Measurements from ENCODE around the gene FRAS1. TPM values are rescaled to one million over a fixed set of nuclear protein-coding genes. Genes with fewer than 3 reads are reported as not detected.

The FRAS1 gene
- total RNA-seq, 2 experiments from 2014 or later = not detected

- no peaks in the 10 kb centered on the region for H3K36me3 Mint-ChIP-seq (ENCODE audit: low read depth)
- Histone ChIP-seq H3K27ac (ENCODE audit: low read depth in 1 of 2, low read length in 2 of 2) (no peak overlapping the region), H3K4me3 (ENCODE audit: low read length) (no peak overlapping the region), H3K36me3 (ENCODE audit: insufficient read depth, low read length) (no peaks in the 10 kb centered on the region), H3K27me3 (ENCODE audit: control insufficient read depth in 1 of 2, insufficient read depth in 2 of 2, low read length in 2 of 2) (no peaks in the 10 kb centered on the region), H3K4me1 (ENCODE audit: insufficient read depth, low read length) (no peaks in the 10 kb centered on the region), H3K9me3 (ENCODE audit: control insufficient read depth in 1 of 2, insufficient read depth in 1 of 2, low read length in 2 of 2) (no peaks in the 10 kb centered on the region)
- no peak for TF ChIP-seq CTCF (IDR thresholded peaks at IDR 0.05)
- ChIA-PET POLR2A (no interaction called here), CTCF (no interaction called here)
- no peak overlapping the region for H3K4me3 Mint-ChIP-seq
- H3K27ac Mint-ChIP-seq = no peak overlapping the region
- H3K9me3 Mint-ChIP-seq = no peaks in the 10 kb centered on the region
- intact Hi-C loops (cut with DNase I, micrococcal nuclease) = no loop called here
- H3K27me3 Mint-ChIP-seq = peaks cover 8% of the 10 kb centered on the region
- ATAC-seq (ENCODE audit: poor library complexity) (no peak), DNase-seq (no peak)
- H3K4me1 Mint-ChIP-seq (ENCODE audit: low read depth) = no peaks in the 10 kb centered on the region
Measured at GRCh38 chr4:78372355-78372988, 315.3 kb downstream of the FRAS1 start.

GRCh38 chr4:78377555-78377954, 320.4 kb downstream of the FRAS1 start:
- no peak for ATAC-seq (ENCODE audit: poor library complexity)
- Mint-ChIP-seq H3K9me3 (no peaks in the 10 kb centered on the region), H3K4me3 (no peak overlapping the region), H3K36me3 (ENCODE audit: low read depth) (no peaks in the 10 kb centered on the region), H3K4me1 (ENCODE audit: low read depth) (no peaks in the 10 kb centered on the region), H3K27ac (no peak overlapping the region), H3K27me3 (no peaks in the 10 kb centered on the region)
- no peaks in the 10 kb centered on the region for H3K27me3 ChIP-seq (ENCODE audit: control insufficient read depth in 1 of 2, insufficient read depth in 2 of 2, low read length in 2 of 2)
- no peak overlapping the region for H3K27ac ChIP-seq (ENCODE audit: low read depth in 1 of 2, low read length in 2 of 2)
- DNase-seq = no peak
- TF ChIP-seq CTCF (IDR thresholded peaks at IDR 0.05) = no peak
- ChIA-PET POLR2A (no interaction called here), CTCF (no interaction called here)
- intact Hi-C loops (cut with DNase I, micrococcal nuclease) = no loop called here
- no peaks in the 10 kb centered on the region for H3K4me1 ChIP-seq (ENCODE audit: insufficient read depth, low read length)
- H3K36me3 ChIP-seq (ENCODE audit: insufficient read depth, low read length) = no peaks in the 10 kb centered on the region
- H3K9me3 ChIP-seq (ENCODE audit: control insufficient read depth in 1 of 2, insufficient read depth in 1 of 2, low read length in 2 of 2) = no peaks in the 10 kb centered on the region
- no peak overlapping the region for H3K4me3 ChIP-seq (ENCODE audit: low read length)

- Histone ChIP-seq H3K36me3 (ENCODE audit: insufficient read depth, low read length) (no peaks in the 10 kb centered on the region), H3K4me3 (ENCODE audit: low read length) (no peak overlapping the region), H3K27me3 (ENCODE audit: control insufficient read depth in 1 of 2, insufficient read depth in 2 of 2, low read length in 2 of 2) (no peaks in the 10 kb centered on the region), H3K4me1 (ENCODE audit: insufficient read depth, low read length) (no peaks in the 10 kb centered on the region), H3K9me3 (ENCODE audit: control insufficient read depth in 1 of 2, insufficient read depth in 1 of 2, low read length in 2 of 2) (no peaks in the 10 kb centered on the region), H3K27ac (ENCODE audit: low read depth in 1 of 2, low read length in 2 of 2) (no peak overlapping the region)
- intact Hi-C loops (cut with DNase I, micrococcal nuclease) = no loop called here
- H3K36me3 Mint-ChIP-seq (ENCODE audit: low read depth) = no peaks in the 10 kb centered on the region
- ATAC-seq (ENCODE audit: poor library complexity) (no peak), DNase-seq (no peak)
- POLR2A ChIA-PET = no interaction called here
- no peak for TF ChIP-seq CTCF (IDR thresholded peaks at IDR 0.05)
- H3K27ac Mint-ChIP-seq = no peak overlapping the region
- H3K4me1 Mint-ChIP-seq (ENCODE audit: low read depth) = no peaks in the 10 kb centered on the region
- CTCF ChIA-PET = no interaction called here
- H3K9me3 Mint-ChIP-seq = no peaks in the 10 kb centered on the region
- no peaks in the 10 kb centered on the region for H3K27me3 Mint-ChIP-seq
- no peak overlapping the region for H3K4me3 Mint-ChIP-seq
Measured at GRCh38 chr4:78379040-78379439, 321.9 kb downstream of the FRAS1 start.

Data from CD4-positive, alpha-beta T cell (primary cell).